BJ (cell line): ENCODE measurements around the gene PAM. TPM values are rescaled to one million over a fixed set of nuclear protein-coding genes. Genes with fewer than 3 reads are reported as not detected.

ENCODE experiments used
- CTCF ChIA-PET: fragments of 350-600 bp; formaldehyde crosslinking; extraction: SDS; loops from one replicate; lab custom pipeline; 2021; ENCODE audit warnings: antibody characterized with exemption, inconsistent platforms; lab: Yijun Ruan, JAX
- POLR2A ChIA-PET: fragments of 300-600 bp; sonication (Branson Sonifier 250); formaldehyde crosslinking; extraction: SDS; loops from one replicate; lab custom pipeline; 2021; ENCODE audit warnings: antibody characterized with exemption; lab: Charles Lee
- DNase-seq: peaks from one replicate; pipeline ENCODE4 v3.0.0-alpha.2; 2011; ENCODE audit warnings: low read depth
- H3K27me3 ChIP-seq: 2 replicates; pipeline ENCODE4 v1.6.0; 2011; ENCODE audit warnings: low read length; ENCODE audit not compliant: control insufficient read depth, insufficient read depth
- H3K36me3 ChIP-seq: 2 replicates; pipeline ENCODE4 v1.5.1; 2011; ENCODE audit warnings: low read length; ENCODE audit not compliant: control insufficient read depth, insufficient read depth
- H3K4me3 ChIP-seq: 2 replicates; pipeline ENCODE4 v1.5.1; 2011; ENCODE audit warnings: low read depth, mild to moderate bottlenecking, control low read depth, low read length
- CTCF ChIP-seq: IDR thresholded peaks from 2 replicates; pipeline ENCODE4 v1.5.1; 2011; ENCODE audit warnings: low read depth, mild to moderate bottlenecking, control low read depth, inconsistent platforms, low read length, moderate library complexity; ENCODE audit not compliant: insufficient read depth
- polyA plus RNA-seq: library from polyadenylated mRNA; depleted of rRNA; stranded (reverse); fragments of >200 nt; gene quantifications from 2 replicates; pipeline ENCODE4 v1.2.3, GENCODE V29; 2011

Gene PAM
- polyA plus RNA-seq, 1 experiment, result 256 TPM

GRCh38 chr5:102957141-102957540 lies 202.0 kb downstream of the PAM start:
- TF ChIP-seq CTCF, result no peak
- CTCF ChIA-PET, result interaction anchor here (0.7 kb wide), 1 partner anchor 100 kb away, joined by 3 read pairs; no protein-coding TSS in a partner anchor
- H3K36me3 ChIP-seq, result no peaks in the 10 kb centered on the region
- no peak overlapping the region for H3K4me3 ChIP-seq
- POLR2A ChIA-PET, result no interaction called here
- no peaks in the 10 kb centered on the region for H3K27me3 ChIP-seq
- DNase-seq, result no peak

GRCh38 chr5:102958481-102959011 lies 203.4 kb downstream of the PAM start:
- CTCF ChIA-PET, result no interaction called here
- H3K36me3 ChIP-seq, result no peaks in the 10 kb centered on the region
- peak; percentile 22 for DNase-seq
- POLR2A ChIA-PET, result no interaction called here
- no peak overlapping the region for H3K4me3 ChIP-seq
- TF ChIP-seq CTCF, result no peak
- H3K27me3 ChIP-seq, result no peaks in the 10 kb centered on the region

- H3K27me3 ChIP-seq, result no peaks in the 10 kb centered on the region
- ChIA-PET POLR2A (no interaction called here), CTCF (no interaction called here)
- no peak for TF ChIP-seq CTCF
- H3K36me3 ChIP-seq, result no peaks in the 10 kb centered on the region
- H3K4me3 ChIP-seq, result no peak overlapping the region
- peak; percentile 89 for DNase-seq
Observed at GRCh38 chr5:102959055-102959454, 203.9 kb downstream of the PAM start.

- Histone ChIP-seq H3K27me3 (no peaks in the 10 kb centered on the region), H3K4me3 (no peak overlapping the region), H3K36me3 (no peaks in the 10 kb centered on the region)
- POLR2A ChIA-PET, result no interaction called here
- CTCF ChIA-PET, result interaction anchor here (3.0 kb wide), 1 partner anchor 10 kb away, joined by 11 read pairs; no protein-coding TSS in a partner anchor
- DNase-seq, result no peak
- no peak for TF ChIP-seq CTCF
Observed at GRCh38 chr5:102961671-102962070, 206.6 kb downstream of the PAM start.

GRCh38 chr5:102965653-102966052 lies 210.5 kb downstream of the PAM start:
- ChIA-PET CTCF (interaction anchor here (1.2 kb wide), 1 partner anchor 122 kb away, joined by 3 read pairs; no protein-coding TSS in a partner anchor), POLR2A (no interaction called here)

More at GRCh38 chr5:102965653-102966052, 210.5 kb downstream of the PAM start:
- H3K27me3 ChIP-seq, result no peaks in the 10 kb centered on the region
- no peak for DNase-seq
- no peak for TF ChIP-seq CTCF
- no peak overlapping the region for H3K4me3 ChIP-seq
- H3K36me3 ChIP-seq, result no peaks in the 10 kb centered on the region; the same call in 1 of the 2 replicates
